MM.1S (cell line): ENCODE data around the gene FAF1.

Source experiments
- DNase-seq: peaks from one replicate; pipeline ENCODE4 v3.0.0-alpha.2; 2015
- H2AFZ ChIP-seq: fragments of 300-600 bp; sonication (generic); 2 replicates; pipeline ENCODE4 v1.6.0; 2016; ENCODE audit warnings: antibody characterized with exemption, low read length
- H3F3A ChIP-seq: fragments of 300-600 bp; sonication (generic); 2 replicates; pipeline ENCODE4 v1.6.1; 2016; ENCODE audit warnings: mild to moderate bottlenecking, antibody characterized with exemption, low read length, moderate library complexity, mixed read lengths; ENCODE audit not compliant: insufficient read depth
- H3K27ac ChIP-seq: fragments of 300-600 bp; sonication (generic); 2 replicates; pipeline ENCODE4 v1.5.1; 2016; ENCODE audit warnings: mild to moderate bottlenecking, low read length
- H3K27me3 ChIP-seq: fragments of 300-600 bp; sonication (generic); replicated peaks from 2 replicates; pipeline ENCODE4 v1.6.0; 2016; ENCODE audit warnings: low read length; ENCODE audit not compliant: insufficient read depth
- H3K36me3 ChIP-seq: fragments of 300-600 bp; sonication (generic); replicated peaks from 2 replicates; pipeline ENCODE4 v1.6.1; 2016; ENCODE audit warnings: mild to moderate bottlenecking, low read length, mixed read lengths; ENCODE audit not compliant: insufficient read depth
- H3K4me1 ChIP-seq: fragments of 300-600 bp; sonication (generic); 2 replicates; pipeline ENCODE4 v1.6.1; 2016; ENCODE audit warnings: low read length, mixed read lengths
- H3K4me2 ChIP-seq: fragments of 300-600 bp; sonication (generic); 2 replicates; pipeline ENCODE4 v1.6.0; 2016; ENCODE audit warnings: low read depth, low read length
- H3K4me3 ChIP-seq: fragments of 300-600 bp; sonication (generic); 2 replicates; pipeline ENCODE4 v1.5.1; 2016; ENCODE audit warnings: low read length, mixed read lengths
- H3K79me2 ChIP-seq: fragments of 300-600 bp; sonication (generic); 2 replicates; pipeline ENCODE4 v1.6.1; 2016; ENCODE audit warnings: mixed run types, low read length, mixed read lengths
- H3K9ac ChIP-seq: fragments of 300-600 bp; sonication (generic); 2 replicates; pipeline ENCODE4 v1.6.1; 2016; ENCODE audit warnings: low read length, mixed read lengths
- H3K9me2 ChIP-seq: fragments of 300-600 bp; sonication (generic); replicated peaks from 2 replicates; pipeline ENCODE4 v1.6.1; 2016; ENCODE audit warnings: mild to moderate bottlenecking, low read length, mixed read lengths; ENCODE audit not compliant: insufficient read depth
- H3K9me3 ChIP-seq: fragments of 300-600 bp; sonication (generic); replicated peaks from 2 replicates; pipeline ENCODE4 v1.6.1; 2016; ENCODE audit warnings: mild to moderate bottlenecking, low read length, mixed read lengths; ENCODE audit not compliant: insufficient read depth
- H4K20me1 ChIP-seq: fragments of 300-600 bp; sonication (generic); 2 replicates; pipeline ENCODE4 v1.6.1; 2016; ENCODE audit warnings: mild to moderate bottlenecking, low read length, moderate library complexity, mixed read lengths; ENCODE audit not compliant: insufficient read depth
- CTCF ChIP-seq: fragments of 300-600 bp; sonication (generic); IDR thresholded peaks from 2 replicates; pipeline ENCODE4 v1.5.1; 2016; ENCODE audit warnings: antibody characterized with exemption, low read length, mixed read lengths
- EZH2 ChIP-seq: fragments of 300-600 bp; sonication (generic); optimal IDR thresholded peaks from 2 replicates; pipeline ENCODE3; 2017; ENCODE audit warnings: low read depth, mild to moderate bottlenecking, antibody characterized with exemption, low read length, mixed read lengths
- EZH2phosphoT487 ChIP-seq: fragments of 300-600 bp; sonication (generic); IDR thresholded peaks from 2 replicates; pipeline ENCODE4 v1.6.1; 2018; ENCODE audit warnings: antibody characterized with exemption, low read length

The FAF1 gene

GRCh38 chr1:50976890-50977574 lies 17.0 kb upstream of the FAF1 start:
- Histone ChIP-seq H3K4me3 (peak overlapping the region; percentile 76), H3K27ac (peak overlapping the region; percentile 46; the same call in 1 of the 2 replicates), H4K20me1 (no peaks in the 10 kb centered on the region), H3K9ac (peak overlapping the region; percentile 79), H3K9me2 (no peaks in the 10 kb centered on the region), H2AFZ (peak overlapping the region; percentile 77), H3K36me3 (no peaks in the 10 kb centered on the region), H3K27me3 (no peaks in the 10 kb centered on the region), H3K4me1 (no peaks in the 10 kb centered on the region), H3K79me2 (no peaks in the 10 kb centered on the region), H3F3A (no peaks in the 10 kb centered on the region), H3K9me3 (no peaks in the 10 kb centered on the region), H3K4me2 (peak overlapping the region; percentile 65)
- TF ChIP-seq EZH2 (no peak), EZH2phosphoT487 (no peak), CTCF (no peak)
- peak; percentile 23 for DNase-seq

GRCh38 chr1:50976111-50976889 lies 16.2 kb upstream of the FAF1 start:
- Histone ChIP-seq H3F3A (no peaks in the 10 kb centered on the region), H3K9ac (peak overlapping the region; percentile 79; the same call in 1 of the 2 replicates), H3K27me3 (no peaks in the 10 kb centered on the region), H3K9me3 (no peaks in the 10 kb centered on the region), H3K27ac (no peak overlapping the region), H3K4me3 (peak overlapping the region; percentile 76), H4K20me1 (no peaks in the 10 kb centered on the region), H3K9me2 (no peaks in the 10 kb centered on the region), H2AFZ (peak overlapping the region; percentile 77), H3K4me2 (peak overlapping the region; percentile 65), H3K4me1 (no peaks in the 10 kb centered on the region), H3K36me3 (no peaks in the 10 kb centered on the region), H3K79me2 (no peaks in the 10 kb centered on the region)
- no peak for DNase-seq
- no peak for TF ChIP-seq CTCF

DNA sequence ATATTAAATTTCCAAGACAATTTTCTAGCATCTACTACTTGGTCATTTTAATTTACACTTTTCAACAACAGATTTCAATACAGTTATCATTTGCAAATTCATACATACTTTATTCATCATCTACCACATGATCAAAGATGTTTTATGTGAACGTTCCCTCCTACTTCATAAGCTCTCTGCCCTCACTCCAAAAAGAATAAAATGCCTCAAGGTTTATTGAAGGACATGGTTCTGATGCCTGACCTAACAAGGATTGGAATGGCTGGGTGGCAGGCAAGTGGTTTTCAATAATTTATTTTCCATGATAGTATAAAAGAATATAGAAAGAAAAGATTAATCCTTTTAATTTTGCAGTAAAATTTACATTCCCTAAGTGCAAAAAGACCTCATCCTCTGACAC lies 15.4 kb upstream of the FAF1 start:
- Histone ChIP-seq H3K4me3 (no peak overlapping the region), H3K27me3 (no peaks in the 10 kb centered on the region), H3K9me3 (no peaks in the 10 kb centered on the region), H3K36me3 (no peaks in the 10 kb centered on the region), H3K9me2 (no peaks in the 10 kb centered on the region), H3K9ac (no peak overlapping the region), H3K4me1 (no peaks in the 10 kb centered on the region), H4K20me1 (no peaks in the 10 kb centered on the region), H2AFZ (no peak overlapping the region), H3K4me2 (no peak overlapping the region), H3F3A (no peaks in the 10 kb centered on the region), H3K79me2 (no peaks in the 10 kb centered on the region), H3K27ac (no peak overlapping the region)
- TF ChIP-seq EZH2phosphoT487 = no peak
- no peak for TF ChIP-seq CTCF
- no peak for TF ChIP-seq EZH2
- DNase-seq = no peak
